C4-2B (cell line): Measurements from ENCODE around the gene CLEC16A.

Experiments
- H3K27ac ChIP-seq: fragments of 450-650 bp; 2 replicates; pipeline ENCODE4 v1.5.1; 2017
- ZFX ChIP-seq: fragments of 450-650 bp; IDR thresholded peaks from 2 replicates; pipeline ENCODE4 v1.6.1; 2017
- TF ChIP-seq, protein P1 (sequence below): fragments of 450-650 bp; conservative IDR thresholded peaks from 2 replicates; pipeline ENCODE4 v1.5.1; 2017; ENCODE audit warnings: mild to moderate bottlenecking

The CLEC16A gene

DNA sequence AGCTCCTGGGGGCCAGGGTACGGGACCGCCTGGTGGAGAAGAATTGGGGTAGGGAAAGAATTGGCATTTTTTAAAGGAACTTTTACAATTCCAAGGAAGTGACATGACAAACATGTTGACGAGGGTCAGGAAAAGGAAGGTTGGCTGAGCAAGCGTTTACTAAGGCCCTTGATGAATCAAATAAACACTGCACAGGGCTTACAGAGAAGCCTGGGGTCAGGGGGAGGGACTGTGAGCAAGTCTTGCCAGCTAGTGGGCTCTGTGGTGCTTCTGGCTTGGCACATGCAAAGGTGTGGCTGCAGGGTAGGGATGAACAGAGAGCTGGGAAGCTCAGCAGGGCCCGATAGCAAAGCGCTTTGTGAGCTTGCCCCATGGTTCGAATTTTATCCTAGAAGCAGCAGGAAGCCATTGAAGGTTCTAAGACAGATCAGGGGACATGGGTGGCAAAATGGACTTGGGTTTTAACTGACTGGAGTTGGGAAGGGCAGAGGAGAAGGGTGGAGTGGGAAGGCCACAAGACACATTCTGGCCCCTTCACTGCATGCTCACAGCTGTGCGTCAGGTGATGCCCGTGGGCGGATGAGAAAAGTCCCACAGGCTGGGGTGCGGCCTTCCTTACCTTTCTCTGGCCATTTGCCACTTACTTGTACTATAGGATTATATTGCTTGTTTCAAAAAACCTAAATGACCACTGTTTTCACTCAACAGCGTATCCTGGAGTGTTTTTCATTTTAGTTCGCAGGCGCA is 193.8 kb downstream of the CLEC16A start:
- H3K27ac ChIP-seq: no peak overlapping the region
- TF ChIP-seq, protein P1, sequence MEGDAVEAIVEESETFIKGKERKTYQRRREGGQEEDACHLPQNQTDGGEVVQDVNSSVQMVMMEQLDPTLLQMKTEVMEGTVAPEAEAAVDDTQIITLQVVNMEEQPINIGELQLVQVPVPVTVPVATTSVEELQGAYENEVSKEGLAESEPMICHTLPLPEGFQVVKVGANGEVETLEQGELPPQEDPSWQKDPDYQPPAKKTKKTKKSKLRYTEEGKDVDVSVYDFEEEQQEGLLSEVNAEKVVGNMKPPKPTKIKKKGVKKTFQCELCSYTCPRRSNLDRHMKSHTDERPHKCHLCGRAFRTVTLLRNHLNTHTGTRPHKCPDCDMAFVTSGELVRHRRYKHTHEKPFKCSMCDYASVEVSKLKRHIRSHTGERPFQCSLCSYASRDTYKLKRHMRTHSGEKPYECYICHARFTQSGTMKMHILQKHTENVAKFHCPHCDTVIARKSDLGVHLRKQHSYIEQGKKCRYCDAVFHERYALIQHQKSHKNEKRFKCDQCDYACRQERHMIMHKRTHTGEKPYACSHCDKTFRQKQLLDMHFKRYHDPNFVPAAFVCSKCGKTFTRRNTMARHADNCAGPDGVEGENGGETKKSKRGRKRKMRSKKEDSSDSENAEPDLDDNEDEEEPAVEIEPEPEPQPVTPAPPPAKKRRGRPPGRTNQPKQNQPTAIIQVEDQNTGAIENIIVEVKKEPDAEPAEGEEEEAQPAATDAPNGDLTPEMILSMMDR: no peak
- no peak for TF ChIP-seq ZFX

DNA sequence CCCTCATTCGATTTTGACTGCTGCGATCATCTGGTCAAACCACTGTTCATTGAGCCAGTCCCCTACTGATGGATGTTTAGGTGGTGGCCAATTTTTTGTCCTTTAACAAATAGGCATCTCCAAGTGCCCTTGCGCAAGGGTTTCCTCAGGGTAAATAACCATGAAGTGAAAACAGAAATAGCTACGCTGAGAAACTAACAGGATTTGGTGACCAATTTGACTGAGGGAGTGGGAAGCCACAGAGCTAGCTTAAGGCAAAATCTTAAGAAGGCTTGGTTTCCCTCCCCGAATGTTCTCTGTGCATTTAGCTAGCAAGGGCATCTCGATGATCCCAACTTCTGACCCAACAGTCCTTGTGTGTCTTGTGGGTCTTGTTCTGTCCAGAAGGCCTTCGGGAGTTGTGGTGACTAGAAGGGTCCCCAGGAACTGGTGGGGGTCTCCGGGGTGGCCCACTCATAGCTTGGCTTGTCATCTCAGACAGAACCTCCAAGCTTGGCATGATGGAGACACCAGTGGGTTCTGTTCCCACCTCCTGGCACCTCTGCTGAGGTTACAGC is 194.5 kb downstream of the CLEC16A start:
- TF ChIP-seq, protein P1: no peak
- no peak for TF ChIP-seq ZFX
- no peak overlapping the region for H3K27ac ChIP-seq

DNA sequence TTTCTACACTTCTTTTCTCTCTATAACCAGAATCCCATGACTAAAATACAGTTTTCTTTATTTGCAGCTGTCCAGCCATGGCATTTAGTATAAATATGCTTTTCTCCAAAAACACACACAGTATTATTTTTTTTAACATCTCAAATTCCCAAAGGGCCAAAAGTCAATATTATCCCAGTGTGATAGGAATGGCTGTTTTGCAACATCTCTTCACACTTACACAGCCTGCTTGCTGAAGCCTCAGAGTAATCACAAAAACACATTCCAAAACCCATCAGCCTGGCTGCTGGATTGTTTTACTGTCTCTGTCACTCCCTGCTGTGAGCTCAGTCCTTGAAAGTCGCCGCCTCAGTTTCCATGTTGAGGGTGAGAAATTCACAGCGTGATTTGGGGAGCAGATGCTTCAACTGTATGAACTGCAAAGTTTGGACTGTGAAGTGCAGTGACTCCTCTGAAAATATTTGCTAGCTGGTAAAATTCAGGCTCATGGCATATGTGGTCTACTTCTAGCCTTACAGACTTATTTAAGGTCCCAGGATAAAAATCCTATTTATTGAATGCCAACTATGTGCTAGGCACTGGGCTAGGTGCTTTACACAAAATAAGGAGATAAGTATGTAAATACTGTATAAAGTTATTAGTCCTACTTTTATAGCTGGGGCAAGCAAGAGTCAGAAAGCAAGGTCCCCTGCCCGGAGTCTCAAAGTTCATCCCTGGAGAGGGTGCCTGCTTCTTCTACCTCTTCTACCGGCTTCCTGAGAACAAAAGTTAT is 195.1 kb downstream of the CLEC16A start:
- no peak overlapping the region for H3K27ac ChIP-seq
- no peak for TF ChIP-seq ZFX
- TF ChIP-seq, protein P1: no peak

DNA sequence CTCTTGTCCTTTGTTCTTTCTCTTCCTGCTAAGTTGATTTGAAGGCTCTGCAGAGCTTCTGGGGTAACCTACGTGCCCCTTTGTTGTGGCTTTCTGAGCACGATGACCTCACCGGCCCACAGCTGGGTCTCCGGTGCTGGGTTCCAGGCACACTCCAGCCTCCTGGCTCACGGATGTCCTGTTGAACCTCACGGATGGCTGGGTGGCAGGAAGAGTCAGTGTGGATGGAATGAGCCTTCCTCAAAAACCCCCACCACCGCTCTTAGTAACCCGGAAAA is 195.7 kb downstream of the CLEC16A start:
- no peak overlapping the region for H3K27ac ChIP-seq
- TF ChIP-seq ZFX: no peak
- TF ChIP-seq, protein P1: no peak

DNA sequence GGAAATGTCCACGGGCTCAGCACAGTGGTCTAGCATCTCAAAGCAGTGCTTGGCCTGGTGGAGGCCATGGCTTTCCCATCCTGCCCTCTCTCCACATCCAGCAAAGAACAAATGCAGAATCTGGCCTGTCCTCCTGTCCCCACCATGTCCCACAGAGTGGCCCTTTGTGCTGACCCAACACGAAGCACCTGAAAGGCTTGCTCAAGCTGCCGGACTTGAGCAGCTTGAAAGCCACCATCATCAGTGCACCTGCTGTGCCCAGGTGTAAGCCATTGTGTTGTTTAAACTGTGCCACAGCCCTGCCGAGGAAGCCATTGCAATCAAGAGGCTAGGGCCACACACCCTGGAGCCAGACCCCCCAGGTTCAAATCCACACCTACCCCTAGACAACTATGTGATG is 196.1 kb downstream of the CLEC16A start:
- no peak overlapping the region for H3K27ac ChIP-seq
- TF ChIP-seq, protein P1: no peak
- no peak for TF ChIP-seq ZFX

DNA sequence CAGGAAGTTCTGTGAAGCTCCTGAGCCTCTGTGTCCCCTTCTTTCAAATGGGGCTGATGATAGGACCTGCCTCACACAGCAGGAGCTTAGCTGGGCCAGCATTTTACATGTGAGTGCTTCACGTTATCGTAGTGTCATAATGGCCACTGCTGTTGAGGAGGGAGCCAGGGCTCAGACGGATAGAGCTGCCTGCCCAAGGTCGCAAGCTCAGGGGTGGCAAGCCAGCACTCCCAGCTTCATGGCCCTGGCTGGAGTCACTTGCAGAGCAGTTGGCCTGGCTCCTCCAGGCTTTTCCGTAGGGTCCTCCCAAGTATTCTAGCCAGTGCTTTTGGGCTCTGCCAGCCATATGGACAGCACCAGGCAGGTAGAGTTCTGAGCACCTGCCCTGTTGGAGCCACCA is 196.5 kb downstream of the CLEC16A start:
- TF ChIP-seq, protein P1: no peak
- no peak for TF ChIP-seq ZFX
- no peak overlapping the region for H3K27ac ChIP-seq
